NOMO-1 treated with dmso at 0.1 percent for 144 hours (cell line): Measurements from ENCODE around the gene FBXL16.
A peak's percentile ranks its signal among the peaks of the same experiment; 100 is the strongest.
"Not testable (repeated sequence)": the region's sequence is repeated elsewhere in the genome, so short reads cannot be mapped to it uniquely, and the experiment has no call there.

ENCODE experiments used
- DNase-seq: peaks from one replicate; lab custom pipeline; 2025; ENCODE audit not compliant: unreplicated experiment; lab: John Stamatoyannopoulos, UW

Gene FBXL16, protein sequence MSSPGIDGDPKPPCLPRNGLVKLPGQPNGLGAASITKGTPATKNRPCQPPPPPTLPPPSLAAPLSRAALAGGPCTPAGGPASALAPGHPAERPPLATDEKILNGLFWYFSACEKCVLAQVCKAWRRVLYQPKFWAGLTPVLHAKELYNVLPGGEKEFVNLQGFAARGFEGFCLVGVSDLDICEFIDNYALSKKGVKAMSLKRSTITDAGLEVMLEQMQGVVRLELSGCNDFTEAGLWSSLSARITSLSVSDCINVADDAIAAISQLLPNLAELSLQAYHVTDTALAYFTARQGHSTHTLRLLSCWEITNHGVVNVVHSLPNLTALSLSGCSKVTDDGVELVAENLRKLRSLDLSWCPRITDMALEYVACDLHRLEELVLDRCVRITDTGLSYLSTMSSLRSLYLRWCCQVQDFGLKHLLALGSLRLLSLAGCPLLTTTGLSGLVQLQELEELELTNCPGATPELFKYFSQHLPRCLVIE

DNA sequence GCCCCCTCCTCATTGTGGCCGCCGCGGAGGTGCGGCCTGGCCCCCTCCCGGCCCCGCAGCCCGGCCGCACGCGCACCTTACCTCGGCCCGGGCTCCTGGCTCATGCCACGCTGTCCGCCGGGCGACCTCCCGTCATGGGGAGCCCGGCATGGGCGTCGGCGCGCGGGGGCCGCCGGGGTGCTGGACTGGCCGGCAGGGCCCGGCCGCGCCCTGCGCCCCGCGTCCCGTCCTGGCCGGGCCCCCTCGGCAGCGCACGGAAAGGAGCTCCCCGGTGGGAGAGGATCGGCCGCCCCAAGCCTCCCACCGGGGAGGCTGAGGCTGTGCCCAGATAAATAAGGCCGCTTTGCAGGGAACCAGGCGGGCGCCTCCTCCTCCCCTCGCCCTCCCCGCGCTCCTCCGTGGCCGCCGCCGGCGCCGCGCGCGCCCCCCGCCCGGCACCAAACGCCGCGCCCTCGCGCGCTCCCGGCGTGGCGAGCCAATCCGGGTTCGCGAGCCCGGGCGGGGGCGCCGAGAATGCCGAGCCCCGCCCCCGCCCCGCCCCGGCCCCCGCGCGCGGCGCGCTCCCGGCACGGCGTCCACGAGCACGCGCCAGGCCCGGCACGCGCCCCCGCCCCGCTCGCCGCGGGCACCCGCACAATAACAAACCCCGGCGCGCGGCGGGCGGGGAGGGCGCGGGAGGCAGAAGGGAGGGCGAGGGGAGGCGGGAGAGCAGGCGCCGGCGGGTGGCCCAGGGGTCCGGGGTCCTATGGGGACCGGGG is at the start of gene FBXL16:
Gene FBXL16 (minus strand): TSS at position 371 of the 758 bp plus-strand sequence. CDS start 8,396 bp downstream, outside the sequence.
- no peak for DNase-seq

DNA sequence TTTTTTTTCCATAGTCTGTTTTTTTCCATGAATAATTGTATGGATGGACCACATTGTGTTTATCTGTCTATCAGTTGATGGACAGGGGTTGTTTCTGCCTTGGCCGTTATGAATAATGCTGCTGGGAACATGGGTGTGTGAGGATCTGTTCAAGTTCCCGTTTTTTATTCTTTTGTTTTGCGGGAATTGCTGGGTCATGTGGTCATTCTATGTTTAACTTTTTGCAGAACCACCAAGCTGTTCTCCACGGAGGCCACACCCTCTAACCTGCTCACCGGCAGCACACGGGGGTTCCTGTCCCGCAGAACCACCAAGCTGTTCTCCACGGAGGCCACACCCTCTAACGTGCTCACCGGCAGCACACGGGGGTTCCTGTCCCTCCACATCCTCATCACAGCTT is 49.1 kb upstream of the FBXL16 start:
- DNase-seq: peak; percentile 44

DNA sequence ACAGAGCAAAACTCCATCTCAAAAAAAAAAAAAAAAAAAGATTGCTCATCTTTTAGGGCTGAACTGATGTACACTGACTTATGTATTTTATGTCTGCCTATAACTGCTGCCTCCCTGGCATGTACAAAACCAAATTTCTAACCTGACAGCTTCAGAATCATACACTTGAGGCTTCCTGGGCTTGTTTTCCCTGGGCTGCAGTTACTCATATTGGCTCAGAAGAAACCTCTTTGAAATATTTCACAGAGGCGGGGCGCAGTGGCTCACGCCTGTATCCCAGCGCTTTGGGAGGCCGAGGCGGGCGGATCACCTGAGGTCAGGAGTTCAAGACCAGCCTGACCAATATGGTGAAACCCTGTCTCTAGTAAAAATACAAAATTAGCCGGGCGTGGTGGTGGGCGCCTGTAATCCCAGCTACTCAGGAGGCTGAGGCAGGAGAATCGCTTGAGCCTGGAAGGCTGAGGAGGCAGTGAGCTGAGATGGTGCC is 48.6 kb upstream of the FBXL16 start:
- DNase-seq: not testable (repeated sequence)

DNA sequence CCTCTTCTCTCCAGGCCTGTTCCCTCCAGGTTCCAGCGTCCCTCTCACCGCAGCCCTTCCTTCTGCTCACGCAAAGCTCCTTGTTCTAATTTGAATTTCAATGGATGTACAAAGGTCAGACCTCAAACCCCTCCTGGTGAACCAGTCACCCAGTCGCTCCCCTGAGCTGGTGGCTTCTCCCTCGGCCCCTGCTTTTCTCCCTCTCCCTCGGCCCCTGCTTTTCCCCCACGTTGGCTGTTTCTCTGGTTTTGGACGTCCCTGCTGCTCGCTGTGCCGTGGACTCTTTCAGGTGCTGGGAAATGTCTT is 46.4 kb upstream of the FBXL16 start:
- DNase-seq: no peak

DNA sequence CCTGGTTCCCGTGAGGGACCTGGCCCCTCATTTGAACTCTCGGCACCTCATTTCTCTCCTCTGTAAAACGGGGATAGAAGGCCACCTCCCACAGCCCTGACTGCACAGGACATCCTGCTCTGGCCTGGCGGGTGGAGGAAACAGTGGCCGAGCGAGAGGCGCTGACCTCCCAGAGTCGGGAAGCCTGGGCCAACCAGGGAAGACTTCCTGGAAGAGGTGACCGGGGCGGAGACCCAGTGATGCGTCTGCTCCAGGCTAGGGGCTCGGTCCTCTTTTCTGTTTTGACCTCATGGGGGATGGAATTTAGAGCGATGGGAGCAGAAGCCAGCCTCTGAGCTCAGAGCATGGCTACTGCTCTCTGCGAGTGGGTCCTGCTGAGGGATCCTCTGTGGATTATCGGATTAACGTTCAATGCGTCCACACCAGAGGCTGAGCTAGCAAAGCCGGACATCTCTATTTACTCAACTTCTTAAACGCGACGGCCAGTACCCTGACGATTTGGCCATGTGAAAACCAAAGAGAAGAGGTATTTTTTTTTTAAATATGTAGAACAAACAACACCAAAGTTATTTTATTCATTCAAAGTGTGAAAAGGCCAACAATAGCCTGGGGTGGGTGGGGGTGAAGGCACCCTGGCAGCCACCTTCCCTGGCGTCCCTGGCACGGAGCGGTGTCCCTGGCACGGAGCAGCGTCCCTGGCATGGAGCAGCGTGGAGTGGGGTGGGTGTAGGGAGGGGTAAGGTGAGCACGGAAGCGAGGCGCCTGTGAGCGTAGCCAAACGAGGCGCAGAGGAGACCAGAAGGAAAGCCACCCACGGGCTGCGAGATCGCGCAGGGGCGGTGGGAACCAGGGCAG is 45.8 kb upstream of the FBXL16 start:
- DNase-seq: no peak

DNA sequence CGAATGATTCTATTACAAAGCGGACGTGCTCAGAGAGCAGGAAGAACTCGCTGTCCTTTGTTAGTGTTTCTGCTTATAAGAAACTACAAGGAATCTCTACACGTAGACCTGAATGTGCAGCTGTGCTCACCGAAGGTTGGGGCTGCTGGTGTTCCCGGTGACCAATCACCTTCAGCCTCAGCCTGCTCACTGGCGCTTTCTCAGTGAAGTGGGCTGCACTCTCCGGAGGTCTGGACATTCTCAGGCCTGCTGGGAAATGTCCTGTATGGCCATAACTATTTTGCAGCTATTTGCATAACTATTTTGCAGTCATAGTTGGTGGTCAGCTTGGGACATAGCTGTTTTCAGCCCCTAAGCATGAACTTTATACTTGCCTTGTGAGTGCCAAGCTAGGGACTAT is 44.9 kb upstream of the FBXL16 start:
- no peak for DNase-seq

DNA sequence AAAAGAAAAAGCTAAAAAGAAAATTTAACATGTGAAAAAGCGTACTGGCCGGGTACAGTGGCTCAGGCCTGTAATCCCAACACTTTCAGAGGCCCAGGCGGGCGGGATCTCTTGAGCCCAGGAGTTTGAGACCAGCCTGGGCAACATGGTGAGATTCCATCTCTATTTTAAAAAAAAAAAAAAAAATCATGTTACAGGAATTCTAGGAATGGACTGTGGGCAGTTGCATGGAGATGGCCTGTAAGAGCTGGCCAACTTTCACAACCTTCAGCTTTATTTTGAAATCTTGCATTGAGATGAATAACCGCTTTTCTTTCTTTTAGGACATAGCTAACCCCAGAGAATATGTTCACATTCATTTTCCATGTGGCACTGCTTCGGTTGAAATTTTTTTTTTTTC is 43.4 kb upstream of the FBXL16 start:
- DNase-seq: no peak

DNA sequence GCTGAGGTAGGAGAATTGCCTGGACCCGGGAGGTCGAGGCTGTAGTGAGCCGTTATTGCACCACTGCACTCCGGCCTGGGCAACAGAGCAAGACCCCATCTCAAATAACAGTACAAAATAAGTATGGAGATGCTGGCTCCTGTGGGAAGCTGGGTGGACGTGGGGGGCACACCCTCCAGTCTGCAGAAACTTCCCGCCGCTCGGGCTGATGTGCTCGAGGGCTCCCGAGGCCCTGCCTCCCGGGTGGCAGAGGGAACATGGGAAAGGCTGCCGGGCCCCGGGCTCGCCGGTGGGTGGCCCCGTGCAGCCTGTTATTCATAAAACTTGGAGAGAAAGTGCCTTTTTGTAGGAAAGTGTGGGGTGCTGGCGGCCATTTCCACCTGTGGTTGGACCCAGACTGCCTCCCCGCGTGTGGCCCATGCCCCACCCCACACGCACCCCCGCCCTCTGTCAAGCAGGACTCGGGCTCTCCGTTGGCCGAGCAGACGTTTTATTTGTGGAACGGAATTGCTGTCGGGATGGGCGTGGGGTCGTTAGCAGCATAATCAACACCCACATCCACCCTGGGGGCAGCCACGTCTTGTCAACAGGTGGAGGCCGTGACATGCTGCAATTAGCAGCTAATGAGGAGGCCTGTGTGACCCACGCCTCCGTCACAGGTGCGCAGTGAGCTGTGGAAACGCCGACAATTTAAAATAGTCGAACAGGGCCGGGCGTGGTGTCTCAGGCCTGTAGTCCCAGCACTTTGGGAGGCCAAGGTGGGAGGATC is 42.6 kb upstream of the FBXL16 start:
- DNase-seq: no peak

DNA sequence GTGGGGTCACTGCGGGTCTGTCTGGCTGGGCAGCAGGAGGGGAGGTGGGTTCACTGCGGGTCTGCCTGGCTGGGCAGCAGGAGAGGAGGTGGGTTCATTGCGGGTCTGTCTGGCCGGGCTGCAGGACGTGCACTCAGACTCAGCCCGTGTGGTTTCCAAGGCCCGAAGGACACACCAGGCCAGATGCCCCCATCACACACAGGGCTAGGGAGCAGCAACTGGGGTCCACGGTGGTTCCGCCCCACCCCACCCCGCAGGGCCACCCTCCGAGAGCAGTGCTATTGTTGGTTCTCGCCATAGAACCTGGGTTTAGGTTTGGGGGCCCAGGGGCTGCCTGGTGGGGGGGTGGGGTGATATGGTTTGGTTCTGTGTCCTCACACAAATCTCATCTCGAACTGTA is 41.0 kb upstream of the FBXL16 start:
- DNase-seq: no peak

DNA sequence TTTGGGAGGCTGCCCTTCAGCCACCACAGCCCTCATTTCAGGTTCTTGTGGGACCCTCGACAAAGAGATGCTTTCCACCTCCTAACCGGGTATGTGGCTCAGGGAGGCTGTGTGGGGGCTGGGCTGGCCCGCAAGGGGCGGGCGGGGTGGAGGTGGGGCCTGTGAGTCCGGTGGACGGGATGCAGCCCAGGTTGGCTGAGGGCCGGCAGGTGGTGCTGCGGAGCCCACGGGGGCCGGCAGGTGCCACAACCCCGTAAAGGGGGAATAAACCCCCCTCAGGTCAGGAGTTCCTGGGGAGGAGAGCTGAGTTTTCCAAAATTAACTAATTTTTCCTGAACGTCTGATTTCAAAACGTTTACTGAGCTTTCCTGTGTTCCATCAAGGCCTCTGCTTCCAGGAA is 40.1 kb upstream of the FBXL16 start:
- DNase-seq: no peak

DNA sequence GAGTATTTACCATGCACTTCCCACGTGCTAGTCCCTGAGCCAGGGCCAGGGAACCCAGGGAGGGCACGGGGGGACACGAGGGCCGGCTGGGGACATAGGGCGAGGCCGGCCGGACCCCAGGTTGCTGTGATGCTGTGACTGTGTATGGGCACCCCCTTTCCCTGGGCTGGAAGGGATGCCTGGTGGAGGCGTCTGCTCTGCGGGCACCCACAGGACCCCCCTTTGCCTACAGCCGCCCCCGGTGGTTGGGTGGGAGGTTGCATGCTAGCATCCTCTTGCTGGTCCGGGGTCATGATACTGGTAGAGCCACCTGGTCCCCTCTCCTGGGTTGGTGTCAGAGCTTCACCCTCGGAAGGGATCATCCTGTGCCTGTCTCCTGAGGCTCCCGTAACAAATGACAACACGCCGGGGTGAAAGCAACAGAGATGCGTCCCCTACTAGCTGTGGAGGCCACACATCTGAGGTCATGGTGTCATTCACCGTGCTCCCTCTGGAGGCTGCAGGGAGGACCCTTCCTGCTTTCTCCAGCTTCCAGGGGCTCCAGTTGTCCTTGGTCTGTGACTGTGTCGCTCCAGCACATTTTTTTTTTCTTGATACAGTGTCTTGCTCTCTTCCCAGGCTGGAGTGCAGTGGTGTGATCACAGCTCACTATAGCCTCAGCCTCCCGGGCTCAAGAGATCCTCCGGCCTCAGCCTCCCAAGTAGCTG is 38.3 kb upstream of the FBXL16 start:
- DNase-seq: no peak

DNA sequence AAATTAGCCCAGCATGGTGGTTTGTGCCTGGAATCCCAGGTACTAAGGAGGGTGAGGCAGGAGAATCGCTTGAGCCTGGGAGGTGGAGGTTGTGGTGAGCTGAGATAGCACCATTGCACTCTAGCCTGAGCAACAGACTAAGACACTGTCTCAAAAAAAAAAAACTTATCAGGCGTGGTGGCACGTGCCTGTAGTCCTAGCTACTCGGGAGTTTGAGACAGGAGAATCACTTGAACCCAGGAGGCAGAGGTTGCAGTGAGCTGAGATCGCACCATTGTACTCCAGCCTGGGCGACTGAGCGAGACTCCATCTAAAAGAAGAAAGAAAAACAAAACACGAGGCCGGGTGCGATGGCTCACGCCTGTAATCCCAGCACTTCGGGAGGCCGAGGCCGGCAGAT is 37.3 kb upstream of the FBXL16 start:
- DNase-seq: not testable (repeated sequence)

DNA sequence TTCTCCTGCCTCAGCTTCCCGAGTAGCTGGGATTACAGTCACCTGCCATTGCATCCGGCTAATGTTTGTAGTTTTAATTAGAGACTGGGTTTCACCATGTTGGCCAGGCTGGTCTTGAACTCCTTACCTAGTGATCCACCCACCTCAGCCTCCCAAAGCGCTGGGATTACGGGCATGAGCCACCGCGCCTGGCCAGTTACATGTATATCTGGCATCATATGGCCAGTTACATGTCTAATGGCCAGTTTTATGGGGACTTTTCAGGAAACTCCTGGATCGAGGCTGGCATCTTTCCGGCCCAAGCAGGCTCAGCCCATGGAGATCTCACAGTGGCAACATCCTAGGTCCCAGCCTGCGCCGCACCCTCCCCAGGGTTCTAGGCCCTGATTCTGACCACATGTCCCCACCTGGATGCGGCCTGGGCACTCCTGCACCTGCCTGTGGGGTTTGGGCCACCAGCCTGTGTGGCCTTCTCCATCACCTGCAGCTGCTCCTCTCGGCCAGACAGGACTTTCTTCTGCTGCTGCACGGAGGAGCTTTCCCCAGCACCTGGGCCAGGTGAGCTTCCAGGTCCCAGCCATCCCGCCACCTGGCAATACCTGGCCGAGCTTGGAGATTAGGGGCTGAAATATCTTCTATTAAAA is 36.5 kb upstream of the FBXL16 start:
- no peak for DNase-seq

DNA sequence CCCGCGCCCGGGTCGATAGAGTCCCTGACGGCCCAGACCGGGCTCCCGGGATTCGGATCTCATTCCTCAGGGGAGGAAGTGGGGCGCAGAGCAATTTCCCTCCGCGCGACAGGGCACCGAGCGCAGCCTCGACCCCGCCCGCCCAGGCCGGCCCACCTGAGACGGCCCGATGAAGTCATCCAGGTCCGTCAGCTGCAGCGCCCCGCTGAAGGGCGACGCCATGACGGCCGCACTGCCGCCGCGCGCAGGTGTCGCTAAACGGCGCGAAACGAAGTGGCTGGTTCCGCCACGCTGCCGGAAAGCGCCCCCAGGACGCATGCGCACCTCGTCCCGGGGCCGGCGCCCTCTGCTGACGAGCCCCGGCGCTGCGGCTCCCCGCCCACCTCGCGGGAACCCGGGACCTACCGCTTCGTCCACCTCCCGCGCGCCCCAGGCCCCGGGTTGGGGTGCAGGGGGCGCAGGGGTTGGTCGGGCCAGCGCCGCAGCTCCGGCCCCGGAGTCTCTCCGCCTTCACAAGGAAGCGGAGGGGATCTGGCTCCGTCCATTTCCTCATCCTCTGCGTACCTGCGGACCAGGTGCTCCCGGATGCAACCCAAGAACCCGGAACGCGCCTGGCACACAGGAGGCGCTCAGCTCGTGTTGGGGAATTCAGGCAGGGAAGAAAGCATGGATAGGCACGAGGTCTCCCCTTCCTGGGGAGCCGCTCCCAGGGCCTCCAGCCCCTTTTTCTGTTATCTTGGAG is 35.3 kb upstream of the FBXL16 start, which contains the start of gene CIAO3:
Gene CIAO3 (minus strand): TSS at position 234 of the 742 bp plus-strand sequence. CDS start 12 bp downstream, at position 222.
- peak; percentile 52 for DNase-seq

DNA sequence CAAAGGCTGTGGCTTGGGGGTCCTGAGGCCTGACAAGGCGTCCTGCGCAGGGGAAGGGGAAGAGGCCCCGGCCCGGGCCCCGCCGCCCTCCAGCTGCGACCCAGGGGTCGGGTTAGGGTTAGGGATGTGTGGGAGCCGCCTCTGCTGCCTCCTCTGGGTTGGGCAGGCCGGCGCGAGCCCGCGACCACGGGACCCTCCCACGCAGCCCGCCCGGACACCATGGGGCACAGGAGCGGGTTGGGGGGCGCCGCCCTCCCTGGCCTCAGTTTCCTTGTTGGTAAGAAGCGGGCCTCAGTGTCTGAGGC is 34.8 kb upstream of the FBXL16 start:
- no peak for DNase-seq

DNA sequence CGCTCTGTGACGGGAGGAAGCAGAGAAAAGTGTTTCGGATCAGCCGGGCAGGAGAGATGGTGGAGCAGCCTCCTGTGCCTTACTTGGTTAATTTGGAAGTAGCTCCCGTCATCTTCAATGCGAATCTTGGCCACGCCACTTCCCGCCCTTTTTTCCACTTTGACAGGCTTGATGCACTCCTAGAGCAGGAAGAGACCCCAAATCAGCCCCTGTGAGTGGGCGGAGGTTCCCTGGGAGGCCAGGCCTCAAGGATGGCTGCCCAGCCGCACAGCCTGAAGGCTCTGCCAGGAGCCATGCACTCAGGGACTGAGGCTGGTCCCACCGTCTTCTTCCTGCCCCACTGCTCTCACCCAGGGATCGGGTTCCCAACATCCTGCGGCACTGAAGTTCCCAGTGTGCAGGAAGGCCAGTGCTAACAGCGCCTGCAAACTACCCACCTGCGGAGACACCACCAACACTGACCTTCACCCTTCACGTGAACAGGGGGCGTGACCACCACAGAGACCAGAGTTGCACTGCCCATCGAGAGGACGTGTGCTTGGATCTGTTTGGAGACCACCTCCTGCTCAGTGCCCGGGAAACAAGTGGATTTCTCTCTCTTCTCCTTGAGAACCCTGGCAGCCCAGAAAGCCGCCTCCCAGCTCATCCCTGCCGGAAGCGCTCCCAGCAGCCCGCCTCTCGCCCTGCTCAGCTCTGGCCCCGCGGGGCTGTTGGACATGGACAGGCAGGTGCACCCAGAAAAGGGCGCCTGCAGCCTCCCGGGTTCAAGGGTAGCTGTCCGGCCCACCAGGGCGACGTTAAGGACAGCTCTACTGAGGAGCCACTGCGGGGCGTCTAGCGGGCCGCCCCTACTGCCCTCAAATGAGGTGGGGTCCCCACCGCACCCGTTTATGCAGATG is 34.2 kb upstream of the FBXL16 start:
- no peak for DNase-seq

DNA sequence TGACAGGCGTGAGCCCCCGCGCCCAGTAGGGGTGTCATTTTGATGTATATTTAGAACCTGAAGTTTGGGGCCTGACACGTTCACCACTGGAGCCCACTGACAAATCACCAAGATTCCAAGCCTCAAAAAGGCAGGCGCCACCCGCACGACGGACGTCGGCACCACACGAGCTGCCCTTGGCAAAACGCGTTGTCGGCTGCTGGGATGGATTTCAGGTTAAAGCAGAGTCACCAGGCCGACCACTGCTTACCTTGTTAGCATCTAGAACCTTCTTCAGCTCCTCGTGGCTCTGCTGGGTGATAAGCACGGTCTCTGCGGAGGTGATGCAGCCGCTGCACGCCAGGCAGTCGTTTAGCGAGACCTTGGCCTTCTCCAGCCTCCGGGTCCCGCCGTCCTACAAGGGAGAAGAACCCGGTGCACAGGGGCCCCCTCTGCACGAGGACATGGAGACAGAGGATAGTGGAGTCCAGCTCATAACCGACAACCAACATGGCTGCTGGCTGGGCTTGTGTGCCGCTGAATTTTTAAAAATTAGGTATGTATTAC is 31.4 kb upstream of the FBXL16 start:
- DNase-seq: no peak
